WTC11 (cell line): ENCODE results near the gene AK8.

Experiments used
- ZNF416 ChIP-seq: fragments of 250-450 bp; sonication (Bioruptor Pico); IDR thresholded peaks from 2 replicates; pipeline ENCODE4 v1.9.0; 2021; ENCODE audit warnings: mild to moderate bottlenecking, inconsistent platforms
- TF ChIP-seq, protein P1 (sequence below): sonication (generic); formaldehyde crosslinking; IDR thresholded peaks from 2 replicates; pipeline ENCODE4 v1.8.0; 2022; ENCODE audit warnings: mild to moderate bottlenecking, missing genetic modification reagents
- TF ChIP-seq, protein P2 (sequence below): fragments of 200-600 bp; IDR thresholded peaks from 2 replicates; pipeline ENCODE4 v1.8.0; 2022; ENCODE audit warnings: antibody characterized with exemption
- TF ChIP-seq, protein P3 (sequence below): sonication (generic); formaldehyde crosslinking; IDR thresholded peaks from 2 replicates; pipeline ENCODE4 v1.8.1; 2023; ENCODE audit warnings: mild to moderate bottlenecking, moderate library complexity, missing genetic modification reagents
- TF ChIP-seq, protein P4 (sequence below): sonication (generic); formaldehyde crosslinking; conservative IDR thresholded peaks from 2 replicates; pipeline ENCODE4 v1.8.1; 2022; ENCODE audit warnings: mild to moderate bottlenecking, missing genetic modification reagents

DNA sequence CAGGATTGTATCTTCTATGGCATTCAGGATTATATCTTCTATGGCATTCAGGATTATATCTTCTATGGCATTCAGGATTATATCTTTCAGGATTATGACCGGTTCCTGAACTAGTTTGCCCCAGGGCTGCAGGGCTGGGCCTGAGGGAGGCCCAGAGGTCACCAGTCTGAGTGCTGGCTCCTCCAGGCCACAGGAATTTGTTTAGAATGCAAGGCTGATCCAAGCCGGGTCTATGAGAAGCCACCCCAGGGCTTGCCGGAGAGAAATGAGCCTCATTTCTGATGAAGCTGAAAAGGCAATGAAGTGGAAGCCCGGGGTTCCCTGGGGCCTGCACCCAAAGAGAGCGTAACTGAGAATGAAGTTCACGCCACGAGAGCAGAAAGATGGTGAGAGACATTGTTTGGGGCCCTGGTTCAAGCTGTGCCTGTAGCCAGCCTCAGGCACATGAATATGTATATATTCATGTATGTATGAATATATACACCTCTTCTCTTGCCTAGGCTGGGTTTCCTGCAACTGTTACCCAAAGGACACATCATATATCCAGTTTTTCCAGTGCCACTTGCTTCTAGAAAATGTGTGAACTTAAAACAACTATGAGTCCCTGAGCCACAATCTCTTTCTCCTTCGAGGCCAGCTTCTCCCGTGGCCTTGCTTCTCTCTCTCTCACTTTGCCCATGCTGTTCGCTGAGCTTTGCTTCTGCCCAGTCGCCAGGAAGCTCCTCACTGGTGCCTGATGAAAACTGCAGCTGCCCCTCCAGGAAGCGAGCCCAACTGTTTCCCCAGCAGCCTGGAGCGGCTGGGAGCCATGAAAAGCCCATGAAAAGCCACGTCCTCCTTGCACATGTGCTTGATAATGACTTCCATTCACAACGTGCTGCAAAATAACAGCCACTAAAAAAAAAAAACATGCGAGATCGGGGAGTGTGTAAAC lies 145.5 kb downstream of the AK8 start:
- TF ChIP-seq ZNF416: no peak
- TF ChIP-seq, protein P1, sequence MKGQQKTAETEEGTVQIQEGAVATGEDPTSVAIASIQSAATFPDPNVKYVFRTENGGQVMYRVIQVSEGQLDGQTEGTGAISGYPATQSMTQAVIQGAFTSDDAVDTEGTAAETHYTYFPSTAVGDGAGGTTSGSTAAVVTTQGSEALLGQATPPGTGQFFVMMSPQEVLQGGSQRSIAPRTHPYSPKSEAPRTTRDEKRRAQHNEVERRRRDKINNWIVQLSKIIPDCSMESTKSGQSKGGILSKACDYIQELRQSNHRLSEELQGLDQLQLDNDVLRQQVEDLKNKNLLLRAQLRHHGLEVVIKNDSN (CRISPR knock-in tag): no peak
- TF ChIP-seq, protein P2, sequence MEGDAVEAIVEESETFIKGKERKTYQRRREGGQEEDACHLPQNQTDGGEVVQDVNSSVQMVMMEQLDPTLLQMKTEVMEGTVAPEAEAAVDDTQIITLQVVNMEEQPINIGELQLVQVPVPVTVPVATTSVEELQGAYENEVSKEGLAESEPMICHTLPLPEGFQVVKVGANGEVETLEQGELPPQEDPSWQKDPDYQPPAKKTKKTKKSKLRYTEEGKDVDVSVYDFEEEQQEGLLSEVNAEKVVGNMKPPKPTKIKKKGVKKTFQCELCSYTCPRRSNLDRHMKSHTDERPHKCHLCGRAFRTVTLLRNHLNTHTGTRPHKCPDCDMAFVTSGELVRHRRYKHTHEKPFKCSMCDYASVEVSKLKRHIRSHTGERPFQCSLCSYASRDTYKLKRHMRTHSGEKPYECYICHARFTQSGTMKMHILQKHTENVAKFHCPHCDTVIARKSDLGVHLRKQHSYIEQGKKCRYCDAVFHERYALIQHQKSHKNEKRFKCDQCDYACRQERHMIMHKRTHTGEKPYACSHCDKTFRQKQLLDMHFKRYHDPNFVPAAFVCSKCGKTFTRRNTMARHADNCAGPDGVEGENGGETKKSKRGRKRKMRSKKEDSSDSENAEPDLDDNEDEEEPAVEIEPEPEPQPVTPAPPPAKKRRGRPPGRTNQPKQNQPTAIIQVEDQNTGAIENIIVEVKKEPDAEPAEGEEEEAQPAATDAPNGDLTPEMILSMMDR: no peak
- TF ChIP-seq, protein P3, sequence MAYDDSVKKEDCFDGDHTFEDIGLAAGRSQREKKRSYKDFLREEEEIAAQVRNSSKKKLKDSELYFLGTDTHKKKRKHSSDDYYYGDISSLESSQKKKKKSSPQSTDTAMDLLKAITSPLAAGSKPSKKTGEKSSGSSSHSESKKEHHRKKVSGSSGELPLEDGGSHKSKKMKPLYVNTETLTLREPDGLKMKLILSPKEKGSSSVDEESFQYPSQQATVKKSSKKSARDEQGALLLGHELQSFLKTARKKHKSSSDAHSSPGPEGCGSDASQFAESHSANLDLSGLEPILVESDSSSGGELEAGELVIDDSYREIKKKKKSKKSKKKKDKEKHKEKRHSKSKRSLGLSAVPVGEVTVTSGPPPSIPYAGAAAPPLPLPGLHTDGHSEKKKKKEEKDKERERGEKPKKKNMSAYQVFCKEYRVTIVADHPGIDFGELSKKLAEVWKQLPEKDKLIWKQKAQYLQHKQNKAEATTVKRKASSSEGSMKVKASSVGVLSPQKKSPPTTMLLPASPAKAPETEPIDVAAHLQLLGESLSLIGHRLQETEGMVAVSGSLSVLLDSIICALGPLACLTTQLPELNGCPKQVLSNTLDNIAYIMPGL: no peak
- TF ChIP-seq, protein P4, sequence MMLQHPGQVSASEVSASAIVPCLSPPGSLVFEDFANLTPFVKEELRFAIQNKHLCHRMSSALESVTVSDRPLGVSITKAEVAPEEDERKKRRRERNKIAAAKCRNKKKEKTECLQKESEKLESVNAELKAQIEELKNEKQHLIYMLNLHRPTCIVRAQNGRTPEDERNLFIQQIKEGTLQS: no peak
